Measurements from ENCODE around the gene MOV10L1. TPM values are rescaled to one million over a fixed set of nuclear protein-coding genes. Genes with fewer than 3 reads are reported as not detected.

The MOV10L1 gene
- total RNA-seq, 4 donors from 2014 or later: 0.23 to 0.83 (median 0.40) TPM

DNA sequence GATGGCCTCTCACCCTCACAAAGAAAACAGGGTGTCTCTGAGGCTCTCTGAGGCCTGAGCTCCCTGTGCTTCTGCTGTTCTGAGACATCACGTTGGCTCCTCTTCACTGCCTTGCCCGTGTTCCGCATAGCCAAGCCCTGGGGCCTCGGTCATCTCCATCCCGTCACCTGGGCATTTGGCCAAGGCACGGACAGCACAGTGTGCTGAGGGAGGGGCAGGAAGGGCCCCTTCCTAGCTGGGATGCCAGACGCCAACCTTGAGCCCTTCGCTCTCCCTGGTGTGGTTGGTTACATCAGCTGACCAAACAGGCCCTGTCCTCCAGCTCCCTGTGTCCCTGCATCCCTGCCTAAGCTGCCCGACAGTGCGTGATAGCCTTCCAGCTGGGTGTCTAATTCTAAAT is 25.9 kb downstream of the MOV10L1 start:
- H3K9me3 ChIP-seq: no peaks in the 10 kb centered on the region
- H3K27me3 ChIP-seq: peaks cover 0 to 32% (median 0%) of the 10 kb centered on the region in 4 donors
- intact Hi-C loops (cut with DNase I): no loop called here
- DNase-seq (ENCODE audit: extremely low spot score): no peak
- H3K27ac ChIP-seq (replicated peaks in 1 of 4): no peak overlapping the region
- TF ChIP-seq, protein P1, sequence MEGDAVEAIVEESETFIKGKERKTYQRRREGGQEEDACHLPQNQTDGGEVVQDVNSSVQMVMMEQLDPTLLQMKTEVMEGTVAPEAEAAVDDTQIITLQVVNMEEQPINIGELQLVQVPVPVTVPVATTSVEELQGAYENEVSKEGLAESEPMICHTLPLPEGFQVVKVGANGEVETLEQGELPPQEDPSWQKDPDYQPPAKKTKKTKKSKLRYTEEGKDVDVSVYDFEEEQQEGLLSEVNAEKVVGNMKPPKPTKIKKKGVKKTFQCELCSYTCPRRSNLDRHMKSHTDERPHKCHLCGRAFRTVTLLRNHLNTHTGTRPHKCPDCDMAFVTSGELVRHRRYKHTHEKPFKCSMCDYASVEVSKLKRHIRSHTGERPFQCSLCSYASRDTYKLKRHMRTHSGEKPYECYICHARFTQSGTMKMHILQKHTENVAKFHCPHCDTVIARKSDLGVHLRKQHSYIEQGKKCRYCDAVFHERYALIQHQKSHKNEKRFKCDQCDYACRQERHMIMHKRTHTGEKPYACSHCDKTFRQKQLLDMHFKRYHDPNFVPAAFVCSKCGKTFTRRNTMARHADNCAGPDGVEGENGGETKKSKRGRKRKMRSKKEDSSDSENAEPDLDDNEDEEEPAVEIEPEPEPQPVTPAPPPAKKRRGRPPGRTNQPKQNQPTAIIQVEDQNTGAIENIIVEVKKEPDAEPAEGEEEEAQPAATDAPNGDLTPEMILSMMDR (IDR thresholded peaks at IDR 0.05): no peak
- TF ChIP-seq EP300 (IDR thresholded peaks at IDR 0.05): no peak
- no peak for TF ChIP-seq POLR2AphosphoS5 (IDR thresholded peaks at IDR 0.05)
- no peak for TF ChIP-seq POLR2A (IDR thresholded peaks at IDR 0.05; ENCODE audit: low read depth)
- 69% methylated on average over 7 of the region's 10 CpGs for WGBS
- peaks cover 0 to 16% (median 9%) of the 10 kb centered on the region in 4 donors for H3K4me1 ChIP-seq
- H3K4me3 ChIP-seq: no peak overlapping the region
- H3K36me3 ChIP-seq: no peaks in the 10 kb centered on the region

DNA sequence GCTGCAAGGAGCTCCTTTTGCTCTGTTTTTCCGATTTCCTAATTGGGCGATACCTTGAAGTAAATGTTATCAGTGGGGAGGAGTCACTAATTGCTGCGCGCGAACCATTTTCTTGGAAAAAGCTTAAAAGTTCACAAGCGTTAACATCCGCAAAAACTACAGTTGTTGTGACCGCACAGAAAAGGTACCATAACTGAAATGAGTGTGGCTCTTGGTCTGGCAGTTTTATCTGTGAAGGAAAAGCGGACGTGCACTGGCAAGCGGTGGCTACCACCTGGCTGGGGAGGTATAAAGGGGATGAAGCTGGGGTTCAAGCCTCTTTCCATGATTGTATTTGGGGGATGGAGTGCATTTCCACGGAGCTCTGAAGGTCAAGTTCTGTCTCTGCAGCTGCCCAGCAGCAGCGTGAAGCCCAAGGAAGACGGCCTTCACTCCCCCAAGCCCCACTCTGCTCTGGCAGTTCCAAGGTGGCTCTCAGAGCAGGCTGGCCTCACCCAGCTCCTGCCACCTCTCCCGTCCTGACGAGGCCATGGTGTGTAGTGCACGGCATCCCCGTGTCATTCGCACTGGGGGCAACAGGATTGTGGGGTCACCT is 27.5 kb downstream of the MOV10L1 start:
- intact Hi-C loops (cut with DNase I): no loop called here

DNA sequence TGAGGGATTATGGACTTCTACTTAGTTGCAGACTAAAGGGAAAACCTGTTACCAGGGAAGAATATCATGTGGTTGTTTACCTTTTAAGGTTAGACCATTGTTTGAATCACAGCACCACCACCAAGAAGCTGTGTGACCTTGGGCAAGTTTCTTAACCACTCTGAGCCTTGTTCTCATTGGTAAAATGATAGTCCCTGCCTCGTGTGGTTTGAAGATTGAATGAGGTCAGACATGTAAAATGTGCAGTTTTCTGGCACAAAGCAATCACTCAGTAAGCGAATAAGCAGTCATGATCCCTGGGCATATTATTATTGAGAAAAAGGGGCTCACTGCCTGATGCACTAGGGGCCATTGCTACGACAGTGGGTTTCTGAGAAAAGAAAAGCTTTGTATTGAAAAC is 28.3 kb downstream of the MOV10L1 start:
- H3K36me3 ChIP-seq: no peaks in the 10 kb centered on the region
- intact Hi-C loops (cut with DNase I): no loop called here
- H3K27ac ChIP-seq (replicated peaks in 1 of 4): no peak overlapping the region
- no peak for DNase-seq (ENCODE audit: extremely low spot score)
- H3K9me3 ChIP-seq: peaks cover 0 to 10% (median 7%) of the 10 kb centered on the region in 4 donors
- WGBS: 75% methylated on average over 3 of the region's 3 CpGs
- no peak overlapping the region for H3K4me3 ChIP-seq
- TF ChIP-seq POLR2A (IDR thresholded peaks at IDR 0.05; ENCODE audit: low read depth) (no peak), EP300 (IDR thresholded peaks at IDR 0.05) (no peak), POLR2AphosphoS5 (IDR thresholded peaks at IDR 0.05) (no peak)
- TF ChIP-seq, protein P1 (IDR thresholded peaks at IDR 0.05): no peak
- peaks cover 0 to 36% (median 0%) of the 10 kb centered on the region in 4 donors for H3K27me3 ChIP-seq
- H3K4me1 ChIP-seq: peaks cover 0 to 16% (median 9%) of the 10 kb centered on the region in 4 donors

More for the DNA sequence above, 27.5 kb downstream of the MOV10L1 start:
- DNase-seq (ENCODE audit: extremely low spot score): no peak
- TF ChIP-seq POLR2AphosphoS5 (IDR thresholded peaks at IDR 0.05) (no peak), EP300 (IDR thresholded peaks at IDR 0.05) (no peak), POLR2A (IDR thresholded peaks at IDR 0.05; ENCODE audit: low read depth) (no peak)
- TF ChIP-seq, protein P1 (IDR thresholded peaks at IDR 0.05): no peak
- H3K27ac ChIP-seq (replicated peaks in 1 of 4): no peak overlapping the region
- peaks cover 0 to 1% (median under 1%) of the 10 kb centered on the region in 4 donors for H3K9me3 ChIP-seq
- WGBS: 92% methylated on average over 19 of the region's 19 CpGs
- H3K4me3 ChIP-seq: no peak overlapping the region
- H3K4me1 ChIP-seq: peaks cover 0 to 16% (median 9%) of the 10 kb centered on the region in 4 donors
- no peaks in the 10 kb centered on the region for H3K36me3 ChIP-seq
- H3K27me3 ChIP-seq: peaks cover 0 to 36% (median 0%) of the 10 kb centered on the region in 4 donors

DNA sequence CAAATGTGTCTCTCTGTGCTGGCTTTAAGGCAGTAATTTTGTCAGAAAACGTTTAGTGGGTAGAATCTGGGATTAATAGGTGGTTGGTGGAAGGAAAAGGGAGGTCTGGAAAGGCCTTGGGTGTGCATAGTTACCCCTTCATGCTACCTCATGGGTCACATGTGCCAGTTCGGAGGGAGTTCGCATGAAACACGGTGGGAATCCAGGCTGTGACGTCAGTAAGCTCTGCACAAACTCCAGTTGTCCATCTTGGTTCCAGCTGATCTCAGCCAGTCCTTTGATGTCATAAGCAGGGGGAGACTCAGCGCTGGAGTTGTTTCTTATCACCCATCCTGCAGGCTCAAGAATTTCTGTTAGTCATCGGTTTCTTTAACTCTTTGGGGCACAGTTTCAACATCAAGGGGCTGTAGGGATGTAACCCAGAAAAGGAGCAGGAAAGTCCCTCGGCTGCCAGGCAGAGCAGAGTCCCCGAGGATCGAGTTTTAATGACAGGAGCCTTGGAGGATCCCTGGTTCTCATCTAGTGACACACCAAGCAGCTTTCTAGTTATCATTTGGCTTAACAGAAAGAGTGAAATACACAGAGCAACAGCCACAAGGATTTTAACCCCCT is 28.9 kb downstream of the MOV10L1 start:
- no peak for TF ChIP-seq POLR2AphosphoS5 (IDR thresholded peaks at IDR 0.05)
- TF ChIP-seq EP300 (IDR thresholded peaks at IDR 0.05): no peak
- no peak for TF ChIP-seq POLR2A (IDR thresholded peaks at IDR 0.05; ENCODE audit: low read depth)
- TF ChIP-seq, protein P1 (IDR thresholded peaks at IDR 0.05): no peak
- H3K9me3 ChIP-seq: peaks cover 0 to 15% (median 12%) of the 10 kb centered on the region in 4 donors
- intact Hi-C loops (cut with DNase I): no loop called here
- no peak overlapping the region for H3K27ac ChIP-seq (replicated peaks in 1 of 4)
- no peak for DNase-seq (ENCODE audit: extremely low spot score)
- H3K4me1 ChIP-seq: peaks cover 0 to 13% (median 9%) of the 10 kb centered on the region in 4 donors
- 24% methylated on average over 10 of the region's 10 CpGs for WGBS
- H3K4me3 ChIP-seq: no peak overlapping the region
- H3K27me3 ChIP-seq: peaks cover 0 to 36% (median 0%) of the 10 kb centered on the region in 4 donors
- no peaks in the 10 kb centered on the region for H3K36me3 ChIP-seq

Data from esophagus muscularis mucosa (tissue), 4 donors.